GM12873 (cell line): ENCODE data around the gene GMDS.

Experiments used
- CTCF ChIP-seq: IDR thresholded peaks from 2 replicates; pipeline ENCODE4 v1.5.1; 2012; ENCODE audit warnings: low read depth, mild to moderate bottlenecking, moderate library complexity, low read length, control low read depth; ENCODE audit not compliant: insufficient read depth; ENCODE audit errors: missing control alignments

GMDS gene

GRCh38 chr6:1766654-1767053 lies 478.8 kb downstream of the GMDS start:
- no peak for TF ChIP-seq CTCF

GRCh38 chr6:1765160-1765903 lies 480.1 kb downstream of the GMDS start:
- TF ChIP-seq CTCF = no peak

- no peak for TF ChIP-seq CTCF
Measured at GRCh38 chr6:1764397-1764987, 480.9 kb downstream of the GMDS start.

GRCh38 chr6:1763404-1763803 lies 482.0 kb downstream of the GMDS start:
- no peak for TF ChIP-seq CTCF

- no peak for TF ChIP-seq CTCF
Measured at GRCh38 chr6:1762203-1762602, 483.2 kb downstream of the GMDS start.

GRCh38 chr6:1761477-1761877 lies 483.9 kb downstream of the GMDS start:
- TF ChIP-seq CTCF = no peak

- no peak for TF ChIP-seq CTCF
Measured at GRCh38 chr6:1760876-1761275, 484.5 kb downstream of the GMDS start.
